IPS-11a (cell line): ENCODE results near the gene DDX31.

Source experiments
- H3K4me3 ChIP-seq: one replicate; pipeline ENCODE4 v1.5.1; 2013; ENCODE audit warnings: low read depth, low read length, control low read depth

Gene DDX31

DNA sequence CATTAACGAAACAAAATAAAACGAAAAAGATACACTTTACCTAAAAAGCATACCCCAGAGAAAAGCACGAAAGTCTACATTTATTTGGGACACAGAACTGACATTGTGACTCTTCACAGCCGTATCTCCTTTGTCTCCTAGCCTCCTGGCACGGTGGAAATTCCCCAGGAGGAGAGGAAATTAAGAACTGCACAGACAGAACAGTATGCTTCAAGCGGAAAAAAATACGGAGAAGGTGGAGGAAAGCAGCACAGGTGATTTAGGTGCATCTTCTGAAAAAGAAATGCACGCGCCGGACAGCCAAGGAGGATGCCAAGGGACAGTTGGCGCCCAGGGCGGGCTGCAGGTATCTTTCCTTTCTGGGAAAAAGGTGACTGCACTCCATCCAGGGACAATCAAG is 32.0 kb downstream of the DDX31 start:
- H3K4me3 ChIP-seq: no peak overlapping the region

DNA sequence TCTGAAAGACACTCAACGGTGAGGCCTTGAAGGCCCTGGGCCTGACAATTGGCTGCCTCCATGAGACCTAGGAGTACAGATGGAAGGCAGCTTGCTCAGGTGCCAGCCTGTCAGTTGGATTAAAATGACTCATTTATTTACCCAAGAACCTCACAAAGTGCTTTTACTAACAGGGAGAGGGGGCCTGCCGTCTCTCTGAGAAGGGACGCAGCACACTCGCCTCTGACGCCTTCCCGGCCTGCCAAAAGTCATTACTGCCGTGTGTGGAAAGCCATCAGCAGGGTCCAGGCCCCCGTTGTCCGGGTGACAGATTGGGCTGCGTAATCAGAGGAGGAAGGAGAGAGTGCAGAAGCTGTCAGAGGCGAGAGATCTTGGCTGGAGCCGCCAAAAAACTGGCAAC is 32.4 kb downstream of the DDX31 start:
- H3K4me3 ChIP-seq: no peak overlapping the region

DNA sequence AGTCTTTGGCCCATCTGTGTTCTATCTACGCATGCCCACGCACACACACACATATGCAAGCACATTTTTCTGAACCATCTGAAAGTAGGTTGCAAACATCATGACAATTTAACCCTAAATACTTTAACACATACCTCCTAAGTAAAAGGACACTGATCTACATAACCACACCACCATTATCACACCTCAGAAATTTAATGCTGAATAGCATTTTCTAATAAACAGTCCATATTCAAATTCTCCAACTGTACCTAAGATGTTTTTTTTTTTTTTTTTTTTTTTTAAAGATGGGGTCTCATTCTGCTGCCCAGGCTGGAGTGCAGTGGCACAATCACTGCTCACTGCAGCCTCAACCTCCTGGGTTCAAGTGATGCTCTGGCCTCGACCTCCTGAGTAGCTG is 35.5 kb downstream of the DDX31 start:
- no peak overlapping the region for H3K4me3 ChIP-seq

DNA sequence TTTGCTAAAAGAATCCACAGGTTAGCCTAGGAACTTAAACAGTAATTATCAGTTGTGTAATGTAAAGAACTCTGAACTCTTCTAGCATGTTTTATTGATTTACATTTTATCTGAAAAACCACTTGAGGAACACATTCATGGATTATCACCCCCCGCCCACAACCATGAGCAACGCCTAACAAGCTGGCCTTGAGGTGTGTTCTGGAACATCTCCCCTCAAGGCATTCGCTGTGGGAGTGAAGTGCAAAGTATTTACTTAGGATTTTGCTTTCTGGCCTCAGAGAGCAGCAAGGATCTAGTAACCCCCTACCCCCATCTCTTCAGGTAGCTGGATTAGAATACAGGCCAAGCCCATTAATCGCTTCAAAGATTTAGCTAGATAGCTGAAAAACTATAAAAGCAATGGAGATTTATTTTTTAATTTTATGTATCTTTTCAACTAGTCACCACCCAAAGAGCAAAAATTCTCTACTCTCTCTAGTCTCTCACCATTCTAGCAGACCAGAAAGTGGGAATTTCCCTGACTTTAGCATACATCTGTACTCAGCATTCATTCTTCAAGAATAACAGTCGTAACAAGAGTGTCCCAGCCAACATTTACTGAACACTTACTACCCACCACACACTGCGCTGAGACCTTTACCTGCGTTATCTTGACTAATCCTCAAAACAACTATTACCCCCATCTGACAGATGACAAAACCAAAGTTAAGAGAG is 37.2 kb downstream of the DDX31 start:
- H3K4me3 ChIP-seq: no peak overlapping the region

DNA sequence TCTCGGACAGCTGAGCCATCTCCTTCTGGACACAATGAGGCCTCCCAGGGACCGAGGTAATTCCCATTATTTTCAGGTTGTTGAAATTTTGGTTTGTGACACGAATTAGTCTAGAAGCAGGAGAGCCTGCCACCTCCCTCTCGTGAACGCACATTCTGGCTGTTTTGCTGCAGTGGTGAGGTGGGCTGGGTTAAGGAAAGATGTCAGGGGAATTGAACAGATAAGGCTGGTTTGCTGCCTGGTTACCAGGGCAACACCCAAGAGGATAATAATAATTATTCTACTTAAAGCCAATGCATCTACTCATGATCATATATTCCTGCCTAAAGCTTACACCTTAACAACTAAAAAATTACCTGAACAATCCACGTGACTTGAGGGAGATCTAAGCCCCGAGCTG is 38.1 kb downstream of the DDX31 start:
- no peak overlapping the region for H3K4me3 ChIP-seq

DNA sequence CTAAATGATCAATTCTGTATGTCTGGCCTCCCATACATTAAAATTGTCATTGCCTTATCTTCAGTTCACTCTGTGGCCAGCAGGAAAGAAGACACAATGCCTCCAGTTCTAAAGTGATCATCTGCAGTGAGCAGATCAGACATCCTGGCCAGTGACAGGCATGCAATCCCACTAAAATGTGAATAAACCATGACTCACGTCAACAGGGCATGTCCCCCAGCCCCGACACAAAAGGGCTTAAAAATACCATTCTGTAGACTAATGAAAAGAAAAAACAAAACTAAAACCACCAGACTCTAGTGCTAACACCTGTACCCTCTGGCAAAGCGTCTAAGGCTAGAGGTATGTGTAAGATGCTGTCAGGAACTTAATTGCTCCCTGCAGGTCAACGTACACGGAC is 38.5 kb downstream of the DDX31 start:
- H3K4me3 ChIP-seq: no peak overlapping the region

GRCh38 chr9:132630811-132631210 is 39.0 kb downstream of the DDX31 start:
- no peak overlapping the region for H3K4me3 ChIP-seq

GRCh38 chr9:132630116-132630515 is 39.7 kb downstream of the DDX31 start:
- no peak overlapping the region for H3K4me3 ChIP-seq

GRCh38 chr9:132628746-132629145 is 41.0 kb downstream of the DDX31 start:
- H3K4me3 ChIP-seq: no peak overlapping the region

- no peak overlapping the region for H3K4me3 ChIP-seq
Measured at GRCh38 chr9:132627594-132627993, 42.2 kb downstream of the DDX31 start.

DNA sequence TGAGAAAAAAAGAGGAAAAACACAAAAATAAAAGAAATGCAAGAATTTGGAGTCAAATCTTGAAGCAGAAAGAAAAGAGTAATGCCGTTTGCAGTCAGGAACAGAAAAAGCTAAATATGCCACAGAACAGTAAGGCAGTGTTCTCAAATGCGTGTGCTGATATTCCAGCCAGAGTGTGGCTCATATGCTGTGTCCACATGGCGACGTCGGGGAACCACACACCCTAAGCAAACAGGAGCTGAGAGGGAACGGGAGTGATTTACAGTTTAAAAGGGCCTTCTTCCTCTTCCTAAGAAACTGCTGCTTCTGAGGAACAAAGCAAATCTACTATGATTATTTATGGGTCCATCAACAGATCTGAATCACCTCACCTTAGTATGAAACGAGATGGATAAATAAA is 42.7 kb downstream of the DDX31 start:
- no peak overlapping the region for H3K4me3 ChIP-seq

- no peak overlapping the region for H3K4me3 ChIP-seq
Measured at GRCh38 chr9:132626285-132626684, 43.5 kb downstream of the DDX31 start.

GRCh38 chr9:132622159-132622558 is 47.6 kb downstream of the DDX31 start:
- no peak overlapping the region for H3K4me3 ChIP-seq

DNA sequence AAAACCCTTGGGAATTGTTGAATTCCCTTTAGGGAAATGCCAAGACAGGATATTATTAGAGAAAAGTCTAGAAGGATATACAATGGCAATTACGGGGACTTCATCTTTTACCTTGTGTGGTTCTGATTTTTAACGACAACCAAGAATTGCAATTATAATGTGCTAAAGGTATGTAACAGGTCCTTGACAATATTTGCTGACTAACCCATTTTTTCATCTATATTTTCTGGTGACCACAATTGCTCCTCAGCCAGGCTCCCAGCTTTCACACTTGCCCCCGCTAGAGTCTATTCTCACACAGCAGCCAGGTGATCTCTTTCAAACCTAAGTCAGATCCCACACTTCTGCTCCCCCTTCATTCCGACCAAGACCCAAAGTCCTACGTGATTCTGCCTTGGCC is 53.1 kb downstream of the DDX31 start:
- H3K4me3 ChIP-seq: no peak overlapping the region

GRCh38 chr9:132615774-132616173 is 54.0 kb downstream of the DDX31 start:
- H3K4me3 ChIP-seq: no peak overlapping the region

- no peak overlapping the region for H3K4me3 ChIP-seq
Measured at GRCh38 chr9:132614324-132614723, 55.5 kb downstream of the DDX31 start.

GRCh38 chr9:132610661-132611060 is 59.1 kb downstream of the DDX31 start:
- H3K4me3 ChIP-seq: no peak overlapping the region

GRCh38 chr9:132609829-132610228 is 60.0 kb downstream of the DDX31 start:
- no peak overlapping the region for H3K4me3 ChIP-seq

DNA sequence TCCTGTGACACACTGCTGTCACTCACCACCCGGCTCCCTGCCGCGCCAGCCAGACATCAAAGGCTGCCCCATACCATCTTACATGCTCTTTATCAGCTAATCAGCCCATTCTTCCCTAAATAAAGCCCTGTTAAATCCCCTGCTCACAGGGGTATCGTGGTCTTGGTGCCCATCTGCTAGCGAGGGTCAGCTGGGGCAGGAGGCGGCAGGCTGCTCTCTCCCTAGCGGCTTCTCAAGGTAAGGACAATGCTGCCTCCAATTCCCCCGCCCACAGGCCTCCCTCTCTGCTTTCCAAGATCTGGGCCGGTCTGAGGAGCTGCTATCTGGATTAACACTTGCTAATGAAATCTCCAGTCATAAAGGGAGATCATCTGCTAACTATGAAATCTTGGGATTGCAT is 60.6 kb downstream of the DDX31 start:
- no peak overlapping the region for H3K4me3 ChIP-seq

GRCh38 chr9:132606066-132606465 is 63.7 kb downstream of the DDX31 start:
- no peak overlapping the region for H3K4me3 ChIP-seq

GRCh38 chr9:132605387-132605786 is 64.4 kb downstream of the DDX31 start:
- H3K4me3 ChIP-seq: no peak overlapping the region

DNA sequence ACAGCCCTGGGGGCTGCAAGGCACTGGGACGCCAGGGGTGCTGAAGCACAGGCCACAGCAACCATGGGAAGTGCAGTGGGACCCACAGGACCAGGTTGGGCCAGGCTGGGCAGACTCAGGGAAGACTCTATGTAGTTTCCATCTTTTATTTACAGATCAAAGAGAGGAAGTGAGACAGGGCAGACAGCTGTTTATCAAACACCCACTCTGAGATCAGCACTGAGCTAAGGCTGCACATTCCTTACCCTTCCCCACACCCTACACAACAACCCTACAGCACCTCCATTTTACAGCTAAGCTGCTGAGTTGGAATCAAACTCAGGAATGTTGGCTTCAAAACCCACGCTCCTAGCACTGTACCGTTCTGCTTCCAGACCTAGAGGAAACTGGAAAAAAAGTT is 67.6 kb downstream of the DDX31 start:
- no peak overlapping the region for H3K4me3 ChIP-seq

- no peak overlapping the region for H3K4me3 ChIP-seq
Measured at GRCh38 chr9:132600326-132600984, 69.3 kb downstream of the DDX31 start.
